Astrocyte (in vitro differentiated cells and primary cell): ENCODE results near the gene RAB40A. TPM values are rescaled to one million over a fixed set of nuclear protein-coding genes. Genes with fewer than 3 reads are reported as not detected.

Source experiments
- DNase-seq: peaks from one replicate; pipeline ENCODE4 v3.0.0-alpha.2; 2010; ENCODE audit warnings: low read depth
- FAIRE-seq: peaks from 2 replicates; lab custom pipeline; 2011; peaks lifted over from hg19 to GRCh38; lab: Jason Lieb, UNC
- H2AFZ ChIP-seq: 2 replicates; pipeline ENCODE4 v1.6.0; 2012; ENCODE audit warnings: low read depth, low read length, inconsistent platforms
- H3K27ac ChIP-seq: 2 replicates; pipeline ENCODE4 v1.5.1; 2011; ENCODE audit warnings: low read depth, low read length, inconsistent platforms
- H3K27me3 ChIP-seq: 2 replicates; pipeline ENCODE4 v1.6.0; 2011; ENCODE audit warnings: low read length, inconsistent platforms; ENCODE audit not compliant: insufficient read depth
- H3K36me3 ChIP-seq: 2 replicates; pipeline ENCODE4 v1.5.1; 2011; ENCODE audit warnings: low read length, inconsistent platforms; ENCODE audit not compliant: insufficient read depth
- H3K4me1 ChIP-seq: 2 replicates; pipeline ENCODE4 v1.5.1; 2011; ENCODE audit warnings: low read length, inconsistent platforms; ENCODE audit not compliant: insufficient read depth
- H3K4me2 ChIP-seq: 2 replicates; pipeline ENCODE4 v1.6.0; 2012; ENCODE audit warnings: low read length, inconsistent platforms
- H3K4me3 ChIP-seq: 2 replicates; pipeline ENCODE4 v1.5.1; 2011; ENCODE audit warnings: low read depth, mild to moderate bottlenecking, low read length, inconsistent platforms; ENCODE audit not compliant: insufficient read depth
- H3K79me2 ChIP-seq: 2 replicates; pipeline ENCODE4 v1.6.0; 2012; ENCODE audit warnings: mild to moderate bottlenecking, low read length, inconsistent platforms; ENCODE audit not compliant: insufficient read depth
- H3K9ac ChIP-seq: 2 replicates; pipeline ENCODE4 v1.6.0; 2012; ENCODE audit warnings: mild to moderate bottlenecking, low read length, inconsistent platforms
- H3K9me3 ChIP-seq: 2 replicates; pipeline ENCODE4 v1.5.1; 2012; ENCODE audit warnings: low read depth, mild to moderate bottlenecking, low read length, inconsistent platforms; ENCODE audit not compliant: insufficient read depth
- H4K20me1 ChIP-seq: 2 replicates; pipeline ENCODE4 v1.6.0; 2012; ENCODE audit warnings: low read length, inconsistent platforms; ENCODE audit not compliant: insufficient read depth
- H3K27ac Mint-ChIP-seq: one replicate; pipeline ENCODE4 v1.8.0; 2021; ENCODE audit warnings: mild to moderate bottlenecking, mixed read lengths; ENCODE audit not compliant: unreplicated experiment
- H3K27me3 Mint-ChIP-seq: one replicate; pipeline ENCODE4 v1.8.0; 2021; ENCODE audit warnings: low read depth, mixed read lengths; ENCODE audit not compliant: unreplicated experiment
- H3K36me3 Mint-ChIP-seq: one replicate; pipeline ENCODE4 v1.8.0; 2021; ENCODE audit warnings: low read depth, mixed read lengths; ENCODE audit not compliant: unreplicated experiment
- H3K4me1 Mint-ChIP-seq: one replicate; pipeline ENCODE4 v1.8.0; 2021; ENCODE audit warnings: low read depth, mixed read lengths; ENCODE audit not compliant: unreplicated experiment
- H3K4me3 Mint-ChIP-seq: one replicate; pipeline ENCODE4 v1.8.0; 2021; ENCODE audit warnings: mild to moderate bottlenecking, moderate library complexity, mixed read lengths; ENCODE audit not compliant: unreplicated experiment
- H3K9me3 Mint-ChIP-seq: one replicate; pipeline ENCODE4 v1.8.0; 2021; ENCODE audit warnings: mild to moderate bottlenecking, mixed read lengths; ENCODE audit not compliant: unreplicated experiment
- CTCF ChIP-seq: IDR thresholded peaks from 2 replicates; pipeline ENCODE4 v1.5.1; 2011; ENCODE audit warnings: low read depth, mild to moderate bottlenecking, inconsistent platforms, low read length, moderate library complexity; ENCODE audit not compliant: insufficient read depth
- EZH2 ChIP-seq: IDR thresholded peaks from 2 replicates; pipeline ENCODE4 v1.6.1; 2012; ENCODE audit warnings: mild to moderate bottlenecking, low read length, inconsistent platforms; ENCODE audit not compliant: insufficient read depth
- total RNA-seq: library from RNA; stranded (reverse); gene quantifications from 2 replicates; pipeline ENCODE4 v1.2.1, GENCODE V29; 2021

The RAB40A gene
- total RNA-seq, 1 donor from 2014 or later: 0.07 TPM

- Mint-ChIP-seq H3K27me3 (no peaks in the 10 kb centered on the region), H3K27ac (no peak overlapping the region), H3K36me3 (no peaks in the 10 kb centered on the region), H3K9me3 (no peaks in the 10 kb centered on the region), H3K4me3 (no peak overlapping the region), H3K4me1 (no peaks in the 10 kb centered on the region)
- Histone ChIP-seq H3K9me3 (no peaks in the 10 kb centered on the region), H3K27me3 (no peaks in the 10 kb centered on the region), H3K79me2 (no peaks in the 10 kb centered on the region), H3K36me3 (no peaks in the 10 kb centered on the region), H3K4me2 (no peak overlapping the region), H3K4me1 (no peaks in the 10 kb centered on the region), H3K27ac (no peak overlapping the region), H2AFZ (no peak overlapping the region), H4K20me1 (no peaks in the 10 kb centered on the region), H3K9ac (no peak overlapping the region), H3K4me3 (no peak overlapping the region)
- no peak for TF ChIP-seq CTCF
- TF ChIP-seq EZH2: no peak
- peak; percentile 98 for FAIRE-seq
- DNase-seq: no peak
These were observed 19.4 kb upstream of the RAB40A start for GRCh38 chrX:103538728-103539127.

GRCh38 chrX:103537871-103538387, 18.6 kb upstream of the RAB40A start:
- FAIRE-seq (no peak), DNase-seq (no peak)
- no peaks in the 10 kb centered on the region for H3K27me3 Mint-ChIP-seq
- no peaks in the 10 kb centered on the region for H3K9me3 ChIP-seq
- no peaks in the 10 kb centered on the region for H3K79me2 ChIP-seq
- no peaks in the 10 kb centered on the region for H3K4me1 Mint-ChIP-seq
- H3K4me1 ChIP-seq: no peaks in the 10 kb centered on the region
- H3K36me3 ChIP-seq: no peaks in the 10 kb centered on the region
- no peaks in the 10 kb centered on the region for H3K27me3 ChIP-seq
- H3K4me3 ChIP-seq: no peak overlapping the region
- TF ChIP-seq CTCF (no peak), EZH2 (no peak)
- H3K27ac ChIP-seq: no peak overlapping the region
- H3K9ac ChIP-seq: no peak overlapping the region
- H3K9me3 Mint-ChIP-seq: no peaks in the 10 kb centered on the region
- no peak overlapping the region for H3K4me2 ChIP-seq
- H3K4me3 Mint-ChIP-seq: no peak overlapping the region
- H3K36me3 Mint-ChIP-seq: no peaks in the 10 kb centered on the region
- no peak overlapping the region for H3K27ac Mint-ChIP-seq
- H4K20me1 ChIP-seq: no peaks in the 10 kb centered on the region
- no peak overlapping the region for H2AFZ ChIP-seq

GRCh38 chrX:103536732-103537131, 17.4 kb upstream of the RAB40A start:
- no peak overlapping the region for H3K27ac Mint-ChIP-seq
- Histone ChIP-seq H3K27ac (no peak overlapping the region), H3K4me1 (no peaks in the 10 kb centered on the region), H3K36me3 (no peaks in the 10 kb centered on the region), H3K4me2 (no peak overlapping the region), H3K79me2 (no peaks in the 10 kb centered on the region), H4K20me1 (no peaks in the 10 kb centered on the region), H2AFZ (no peak overlapping the region), H3K27me3 (no peaks in the 10 kb centered on the region), H3K4me3 (no peak overlapping the region), H3K9ac (no peak overlapping the region), H3K9me3 (no peaks in the 10 kb centered on the region)
- no peaks in the 10 kb centered on the region for H3K27me3 Mint-ChIP-seq
- peak; percentile 93 for FAIRE-seq
- TF ChIP-seq CTCF (no peak), EZH2 (no peak)
- H3K9me3 Mint-ChIP-seq: no peaks in the 10 kb centered on the region
- no peak overlapping the region for H3K4me3 Mint-ChIP-seq
- no peaks in the 10 kb centered on the region for H3K4me1 Mint-ChIP-seq
- no peak for DNase-seq
- no peaks in the 10 kb centered on the region for H3K36me3 Mint-ChIP-seq
